Measurements from ENCODE around the gene GNB5.

GNB5 gene

GRCh38 chr15:52133510-52134220 lies 57.5 kb downstream of the GNB5 start:
- in situ Hi-C loops (cut with MboI; ENCODE audit: low sequenced_read_pairs, unreplicated experiment), result loop anchor here (10.0 kb wide), 1 partner anchor 149 kb away; no protein-coding TSS in a partner anchor

GRCh38 chr15:52132066-52132465 lies 59.1 kb downstream of the GNB5 start:
- DNase-seq (ENCODE audit: low spot score), result no peak
- TF ChIP-seq CTCF (IDR thresholded peaks at IDR 0.05; ENCODE audit: borderline replicate concordance, control extremely low read depth, extremely low read depth, insufficient read depth, missing control alignments), result no peak
- in situ Hi-C loops (cut with MboI; ENCODE audit: low sequenced_read_pairs, unreplicated experiment), result loop anchor here (10.0 kb wide), 1 partner anchor 147 kb away; no protein-coding TSS in a partner anchor

More at GRCh38 chr15:52133510-52134220, 57.5 kb downstream of the GNB5 start:
- no peak for TF ChIP-seq CTCF (IDR thresholded peaks at IDR 0.05; ENCODE audit: borderline replicate concordance, control extremely low read depth, extremely low read depth, insufficient read depth, missing control alignments)
- DNase-seq (ENCODE audit: low spot score), result no peak

- DNase-seq (ENCODE audit: low spot score), result no peak
- no peak for TF ChIP-seq CTCF (IDR thresholded peaks at IDR 0.05; ENCODE audit: borderline replicate concordance, control extremely low read depth, extremely low read depth, insufficient read depth, missing control alignments)
- in situ Hi-C loops (cut with MboI; ENCODE audit: low sequenced_read_pairs, unreplicated experiment), result no loop called here
Observed at GRCh38 chr15:52128568-52128967, 62.6 kb downstream of the GNB5 start.

- DNase-seq (ENCODE audit: low spot score), result no peak
- no peak for TF ChIP-seq CTCF (IDR thresholded peaks at IDR 0.05; ENCODE audit: borderline replicate concordance, control extremely low read depth, extremely low read depth, insufficient read depth, missing control alignments)
- in situ Hi-C loops (cut with MboI; ENCODE audit: low sequenced_read_pairs, unreplicated experiment), result no loop called here
Observed at GRCh38 chr15:52124270-52124880, 66.8 kb downstream of the GNB5 start.

GRCh38 chr15:52121896-52122295 lies 69.3 kb downstream of the GNB5 start:
- DNase-seq (ENCODE audit: low spot score), result no peak
- in situ Hi-C loops (cut with MboI; ENCODE audit: low sequenced_read_pairs, unreplicated experiment), result no loop called here
- TF ChIP-seq CTCF (IDR thresholded peaks at IDR 0.05; ENCODE audit: borderline replicate concordance, control extremely low read depth, extremely low read depth, insufficient read depth, missing control alignments), result no peak

- in situ Hi-C loops (cut with MboI; ENCODE audit: low sequenced_read_pairs, unreplicated experiment), result no loop called here
- DNase-seq (ENCODE audit: low spot score), result no peak
- TF ChIP-seq CTCF (IDR thresholded peaks at IDR 0.05; ENCODE audit: borderline replicate concordance, control extremely low read depth, extremely low read depth, insufficient read depth, missing control alignments), result no peak
Observed at GRCh38 chr15:52121006-52121405, 70.2 kb downstream of the GNB5 start.
